OCI-LY7 (cell line): ENCODE measurements around the gene SLC25A31.

Experiments
- CTCF ChIP-seq: fragments of 200-600 bp; sonication (generic); conservative IDR thresholded peaks from 2 replicates; pipeline ENCODE4 v1.5.1; 2014; ENCODE audit warnings: mild to moderate bottlenecking, antibody characterized with exemption, low read length, moderate library complexity, mixed read lengths
- EZH2phosphoT487 ChIP-seq: fragments of 200-600 bp; sonication (generic); IDR thresholded peaks from 2 replicates; pipeline ENCODE4 v1.6.1; 2018; ENCODE audit warnings: low read depth, borderline replicate concordance, mild to moderate bottlenecking, mixed run types, antibody characterized with exemption, low read length, moderate library complexity, mixed read lengths

- no peak for TF ChIP-seq CTCF
- TF ChIP-seq EZH2phosphoT487, result no peak
Measured at GRCh38 chr4:127730142-127730913, at the start of gene SLC25A31.
